ENCODE data around the gene SSR3. TPM values are rescaled to one million over a fixed set of nuclear protein-coding genes. Genes with fewer than 3 reads are reported as not detected.

The SSR3 gene
- total RNA-seq, 1 experiment from 2014 or later = 177 TPM

DNA sequence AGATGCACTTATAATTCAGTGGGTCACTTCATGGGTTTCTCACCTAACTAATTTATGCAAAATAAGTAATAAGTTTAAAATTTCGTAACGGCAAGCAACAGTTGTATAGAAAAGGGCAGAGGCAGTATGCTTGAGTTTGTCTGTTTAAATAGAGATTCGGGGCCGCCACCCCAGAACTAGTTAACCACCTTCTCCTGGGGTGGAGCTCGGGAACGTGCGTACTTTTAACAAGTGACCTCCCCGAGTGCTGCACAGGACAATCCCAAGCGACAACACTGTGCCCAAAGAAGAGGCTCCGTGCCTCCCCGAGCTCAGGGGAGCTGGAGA is 439 bp downstream of the SSR3 start:
- ChIA-PET POLR2A (interaction anchor here (0.7 to 2.1 kb wide), 7 partner anchors 11 to 606 kb away, joined by 3 to 11 read pairs (median 5); partner anchors contain the start of genes CCNL1 and TIPARP), CTCF (interaction anchor here (0.9 to 1.6 kb wide), 2 partner anchors 19 to 528 kb away, joined by 3 read pairs; no protein-coding TSS in a partner anchor), RAD21 (ENCODE audit: low non-redundant PET in 1 of 2, low total read pairs in 2 of 2, uncharacterized antibody in 2 of 2, unreplicated experiment in 2 of 2) (no interaction called here)
- DNase-seq (ENCODE audit: low read depth, low spot score) = no peak
- TF ChIP-seq EZH2phosphoT487 (IDR thresholded peaks at IDR 0.05; ENCODE audit: borderline replicate concordance) = no peak
- no peak for TF ChIP-seq RAD21 (IDR thresholded peaks at IDR 0.05; ENCODE audit: low read depth)
- no peak for TF ChIP-seq SRF (IDR thresholded peaks at IDR 0.05; ENCODE audit: low read depth)
- no peak for TF ChIP-seq EZH2 (IDR thresholded peaks at IDR 0.05)
- no peak for TF ChIP-seq ZFX (IDR thresholded peaks at IDR 0.05)
- TF ChIP-seq, protein P1, sequence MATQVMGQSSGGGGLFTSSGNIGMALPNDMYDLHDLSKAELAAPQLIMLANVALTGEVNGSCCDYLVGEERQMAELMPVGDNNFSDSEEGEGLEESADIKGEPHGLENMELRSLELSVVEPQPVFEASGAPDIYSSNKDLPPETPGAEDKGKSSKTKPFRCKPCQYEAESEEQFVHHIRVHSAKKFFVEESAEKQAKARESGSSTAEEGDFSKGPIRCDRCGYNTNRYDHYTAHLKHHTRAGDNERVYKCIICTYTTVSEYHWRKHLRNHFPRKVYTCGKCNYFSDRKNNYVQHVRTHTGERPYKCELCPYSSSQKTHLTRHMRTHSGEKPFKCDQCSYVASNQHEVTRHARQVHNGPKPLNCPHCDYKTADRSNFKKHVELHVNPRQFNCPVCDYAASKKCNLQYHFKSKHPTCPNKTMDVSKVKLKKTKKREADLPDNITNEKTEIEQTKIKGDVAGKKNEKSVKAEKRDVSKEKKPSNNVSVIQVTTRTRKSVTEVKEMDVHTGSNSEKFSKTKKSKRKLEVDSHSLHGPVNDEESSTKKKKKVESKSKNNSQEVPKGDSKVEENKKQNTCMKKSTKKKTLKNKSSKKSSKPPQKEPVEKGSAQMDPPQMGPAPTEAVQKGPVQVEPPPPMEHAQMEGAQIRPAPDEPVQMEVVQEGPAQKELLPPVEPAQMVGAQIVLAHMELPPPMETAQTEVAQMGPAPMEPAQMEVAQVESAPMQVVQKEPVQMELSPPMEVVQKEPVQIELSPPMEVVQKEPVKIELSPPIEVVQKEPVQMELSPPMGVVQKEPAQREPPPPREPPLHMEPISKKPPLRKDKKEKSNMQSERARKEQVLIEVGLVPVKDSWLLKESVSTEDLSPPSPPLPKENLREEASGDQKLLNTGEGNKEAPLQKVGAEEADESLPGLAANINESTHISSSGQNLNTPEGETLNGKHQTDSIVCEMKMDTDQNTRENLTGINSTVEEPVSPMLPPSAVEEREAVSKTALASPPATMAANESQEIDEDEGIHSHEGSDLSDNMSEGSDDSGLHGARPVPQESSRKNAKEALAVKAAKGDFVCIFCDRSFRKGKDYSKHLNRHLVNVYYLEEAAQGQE (IDR thresholded peaks at IDR 0.05; ENCODE audit: low read depth) = no peak
- no peak for TF ChIP-seq FOSL1 (IDR thresholded peaks at IDR 0.05; ENCODE audit: low read depth)
- no peak for TF ChIP-seq POLR2AphosphoS5 (IDR thresholded peaks at IDR 0.05; ENCODE audit: low read depth, low read length)
- no peak for TF ChIP-seq CEBPB (IDR thresholded peaks at IDR 0.05; ENCODE audit: low read depth)
- TF ChIP-seq SIN3A (IDR thresholded peaks at IDR 0.05; ENCODE audit: low read depth) = no peak
- no peak for TF ChIP-seq JUND (IDR thresholded peaks at IDR 0.05)
- TF ChIP-seq SP1 (IDR thresholded peaks at IDR 0.05; ENCODE audit: low read depth) = no peak
- Histone ChIP-seq H3K9ac (ENCODE audit: low read length) (peak overlapping the region; percentile 91), H3K27ac (ENCODE audit: low read depth, low read length) (peak overlapping the region; percentile 63), H3K4me2 (ENCODE audit: low read length) (peak overlapping the region; percentile 88), H3K9me2 (ENCODE audit: insufficient read depth) (no peaks in the 10 kb centered on the region), H3K79me2 (ENCODE audit: insufficient read depth, low read length) (peaks cover 54% of the 10 kb centered on the region), H3K36me3 (ENCODE audit: control insufficient read depth in 1 of 2, insufficient read depth in 2 of 2, low read length in 2 of 2) (peaks cover 13 to 31% of the 10 kb centered on the region in 2 experiments), H3K4me3 (replicated peaks in 1 of 2; ENCODE audit: low read depth in 1 of 2, low read length in 2 of 2) (peak overlapping the region; percentile 77 to 95), H4K20me1 (ENCODE audit: insufficient read depth) (no peaks in the 10 kb centered on the region), H3K27me3 (ENCODE audit: insufficient read depth, low read length) (no peaks in the 10 kb centered on the region), H2AFZ (ENCODE audit: low read depth, low read length, poor library complexity, severe bottlenecking) (no peak overlapping the region), H3K9me3 (ENCODE audit: control insufficient read depth in 1 of 2, insufficient read depth in 1 of 2, low read depth in 1 of 2, low read length in 2 of 2) (no peaks in the 10 kb centered on the region), H3K4me1 (ENCODE audit: control insufficient read depth in 1 of 2, insufficient read depth in 2 of 2, low read length in 2 of 2) (peaks cover 3 to 22% of the 10 kb centered on the region in 2 experiments; a peak in 2 of 4 replicates)
- intact Hi-C loops (cut with micrococcal nuclease) = loop anchor here (2.0 kb wide), 3 partner anchors 262 to 568 kb away; no protein-coding TSS in a partner anchor
- peak; percentile 30 for ATAC-seq
- no TSS peak for BruUV-seq (replicated peaks)

All from HCT116 (cell line).